GM21515 (cell line): Measurements from ENCODE around the gene APLNR.
A peak's percentile ranks its signal among the peaks of the same experiment; 100 is the strongest.

ENCODE experiments used
- ATAC-seq: cut with Tn5 transposase; IDR thresholded peaks from one replicate; pipeline ENCODE4 v1.9.1; 2021; ENCODE audit not compliant: unreplicated experiment

The APLNR gene

DNA sequence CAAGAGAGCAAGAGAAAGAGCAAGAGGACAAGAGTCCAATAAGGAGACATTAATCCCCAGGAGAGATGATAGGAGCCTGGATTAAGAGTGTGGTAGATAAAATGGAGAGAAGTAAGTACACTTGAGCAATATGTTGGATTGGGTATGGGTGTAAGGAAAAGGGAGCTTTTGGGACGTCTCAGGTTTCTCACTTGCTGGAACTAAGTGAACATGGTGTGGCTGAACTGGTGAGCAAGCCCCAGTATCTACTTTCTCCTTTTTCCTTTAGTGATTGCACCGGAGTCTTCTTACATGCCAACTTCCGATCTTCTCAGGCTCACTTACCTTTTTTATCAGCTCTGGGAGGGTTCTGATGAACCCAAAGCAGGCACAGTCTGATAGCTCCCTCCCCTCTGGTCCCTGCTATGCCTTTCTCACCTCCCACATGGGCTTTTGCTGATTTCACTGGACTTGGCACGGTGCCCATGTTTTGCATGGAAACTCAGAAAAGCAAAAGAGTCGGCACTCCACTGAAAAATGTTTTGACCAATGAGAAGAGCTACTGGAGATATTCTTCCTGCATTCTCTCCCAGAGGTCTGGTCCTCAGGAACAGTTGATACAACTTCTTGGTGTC, 14.5 kb upstream of the APLNR start:
- no peak for ATAC-seq

DNA sequence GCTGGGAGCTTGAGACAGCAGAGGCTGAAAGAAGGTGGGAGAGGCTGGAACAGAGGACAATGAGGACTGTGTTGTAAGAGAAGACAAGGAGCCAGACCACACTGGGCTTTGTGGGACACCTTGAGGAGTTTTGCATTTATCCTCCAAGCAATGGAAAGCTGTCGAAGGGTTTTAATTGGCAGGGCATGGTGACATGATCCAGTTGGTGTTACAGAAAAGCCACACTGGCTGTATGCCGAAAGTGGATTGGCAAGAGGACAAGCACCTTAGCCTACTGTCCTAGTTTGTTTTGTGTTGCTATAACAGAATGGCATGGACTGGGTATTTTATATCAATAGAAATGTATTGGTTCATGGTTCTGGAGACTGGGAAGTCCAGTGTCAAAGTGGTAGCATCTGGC, 14.0 kb upstream of the APLNR start:
- ATAC-seq, result no peak

DNA sequence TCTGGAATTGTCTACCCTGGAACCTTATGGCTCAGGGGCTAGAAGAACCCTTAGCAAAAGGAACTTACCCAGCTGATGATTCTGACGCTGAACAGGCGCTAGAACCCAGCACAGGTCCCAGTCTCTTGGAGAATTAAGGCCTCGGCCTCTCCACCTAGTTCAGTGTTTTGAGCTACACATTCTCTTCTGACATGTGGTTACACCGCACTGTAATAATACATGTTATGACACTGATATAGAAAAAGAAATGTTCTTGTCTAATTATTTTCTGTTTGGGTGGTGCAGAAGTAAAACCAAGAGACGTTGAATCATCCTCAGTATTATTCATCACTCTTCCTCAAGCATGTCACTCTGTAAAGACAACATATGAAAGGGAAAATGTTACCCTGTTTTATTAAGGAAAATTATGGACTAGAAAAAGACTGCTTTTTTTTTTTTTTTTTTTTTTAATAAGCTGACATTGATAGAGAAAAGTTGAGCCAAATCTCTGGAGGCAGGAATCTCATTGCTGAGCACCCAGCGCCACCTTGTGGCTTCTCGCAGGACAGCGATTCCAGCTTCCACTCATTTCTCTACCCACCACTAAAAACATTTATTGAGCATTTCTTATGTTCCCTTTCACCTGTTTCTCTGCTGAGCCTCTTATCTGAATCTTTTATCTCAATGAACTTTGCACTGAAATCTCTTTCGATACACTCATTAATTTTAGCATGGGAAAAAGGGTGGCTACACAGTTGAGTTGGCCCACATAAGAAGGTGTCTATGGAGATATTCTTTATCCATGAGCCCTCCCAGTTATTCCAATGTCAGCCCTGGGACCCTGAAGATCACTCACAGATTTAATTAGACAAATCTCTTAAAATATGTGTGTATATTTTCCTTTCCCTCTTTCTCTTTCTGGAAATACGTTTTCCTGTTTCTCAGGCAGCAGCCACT, 12.6 kb upstream of the APLNR start:
- peak; percentile 65 for ATAC-seq

DNA sequence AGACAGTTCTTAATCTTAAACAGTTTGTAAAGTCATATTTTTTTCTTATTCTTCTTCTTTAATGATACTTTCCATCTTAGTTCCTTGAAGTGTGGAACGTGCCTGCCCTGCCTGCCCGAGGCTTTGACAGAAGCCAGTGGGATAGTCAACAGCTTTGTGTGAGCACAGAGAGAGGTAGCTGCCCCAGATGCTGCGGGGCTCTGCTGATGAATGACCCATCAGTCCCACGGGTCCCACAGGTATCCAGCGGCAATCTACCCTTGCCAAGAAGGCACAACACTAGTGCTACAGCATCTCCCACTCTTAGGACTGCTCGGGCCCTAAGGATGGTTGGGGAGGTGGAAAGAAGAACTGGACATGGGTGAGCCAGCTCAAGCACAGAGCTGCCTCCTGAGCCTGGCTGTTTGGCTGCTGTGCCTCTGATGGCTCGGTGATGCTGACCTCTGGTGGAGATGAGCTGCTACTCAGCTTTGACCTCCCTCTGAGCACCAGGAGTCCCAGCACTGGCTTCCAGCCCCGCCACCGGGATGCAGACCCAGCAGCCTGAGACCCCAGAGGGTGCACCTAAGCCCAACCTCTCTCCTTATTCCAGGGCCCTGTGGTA, 11.8 kb upstream of the APLNR start:
- ATAC-seq, result peak; percentile 62

DNA sequence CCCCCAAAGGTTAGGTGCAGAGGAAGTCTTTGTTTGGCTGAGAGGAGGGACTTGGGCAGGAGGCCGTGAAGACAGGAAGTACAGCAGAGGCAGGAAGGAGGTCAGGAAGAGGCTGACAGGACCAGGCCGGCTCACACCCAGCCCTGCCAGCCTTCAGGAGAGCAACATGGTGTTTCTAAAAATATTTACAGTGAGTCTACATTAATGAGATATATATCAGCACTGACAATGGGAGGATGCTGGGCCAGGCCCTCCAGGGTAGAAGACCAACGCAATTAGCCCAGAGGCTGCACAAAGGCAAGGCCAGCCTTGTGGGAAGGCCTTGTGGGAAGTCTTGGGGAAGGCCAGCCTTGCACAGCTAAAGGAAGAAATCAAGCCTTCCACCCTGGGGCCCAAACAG, 7.9 kb upstream of the APLNR start:
- ATAC-seq, result no peak

DNA sequence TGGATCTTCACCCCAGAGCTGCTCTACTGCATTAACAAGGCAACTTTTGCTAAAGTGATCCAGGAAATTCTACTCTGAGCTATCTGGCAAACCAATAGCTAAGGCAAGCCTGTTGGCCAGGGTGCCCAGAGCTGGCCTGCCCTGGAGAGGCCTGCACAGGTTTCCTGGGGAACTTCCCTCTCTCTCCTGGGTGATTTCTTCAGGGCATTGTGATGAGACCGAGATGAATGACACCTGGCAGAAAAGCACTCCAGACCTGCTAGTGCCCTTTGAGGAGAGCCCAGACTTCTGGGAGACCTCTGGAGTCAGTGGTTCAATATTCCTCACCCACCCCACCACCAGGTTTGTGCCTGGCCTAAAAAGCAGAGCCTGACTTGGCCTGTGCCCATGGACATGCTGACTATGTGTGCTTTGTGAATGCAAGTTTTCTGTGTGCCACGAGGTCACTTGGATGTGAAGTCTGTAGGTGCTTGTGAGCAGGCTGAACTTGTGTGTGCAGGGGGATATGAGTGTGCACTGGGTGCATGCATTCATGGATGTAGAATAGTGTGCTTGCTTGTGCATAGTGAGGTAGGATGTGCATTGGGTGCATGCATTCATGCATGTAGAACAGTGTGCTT, 4.4 kb upstream of the APLNR start:
- ATAC-seq, result no peak

DNA sequence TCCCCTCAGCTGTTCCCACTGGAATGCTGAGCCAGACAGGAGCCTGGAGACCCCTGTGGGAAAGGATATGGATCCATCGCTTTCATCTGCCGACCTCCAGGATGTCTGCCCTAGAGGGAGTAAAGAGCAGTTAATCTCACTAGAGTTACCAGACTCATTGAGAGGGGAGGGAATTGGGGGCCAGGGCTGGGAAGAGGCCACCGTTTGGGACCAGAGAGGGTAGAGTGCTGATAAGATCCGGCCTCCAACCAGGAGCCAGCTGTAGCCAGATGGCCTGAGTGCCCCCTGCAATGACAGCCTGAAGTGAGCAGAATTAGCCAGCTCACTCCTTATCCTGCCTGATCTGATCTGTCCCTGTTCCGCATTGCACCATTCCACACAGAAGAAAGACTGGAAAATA, 3.7 kb upstream of the APLNR start:
- ATAC-seq, result no peak

DNA sequence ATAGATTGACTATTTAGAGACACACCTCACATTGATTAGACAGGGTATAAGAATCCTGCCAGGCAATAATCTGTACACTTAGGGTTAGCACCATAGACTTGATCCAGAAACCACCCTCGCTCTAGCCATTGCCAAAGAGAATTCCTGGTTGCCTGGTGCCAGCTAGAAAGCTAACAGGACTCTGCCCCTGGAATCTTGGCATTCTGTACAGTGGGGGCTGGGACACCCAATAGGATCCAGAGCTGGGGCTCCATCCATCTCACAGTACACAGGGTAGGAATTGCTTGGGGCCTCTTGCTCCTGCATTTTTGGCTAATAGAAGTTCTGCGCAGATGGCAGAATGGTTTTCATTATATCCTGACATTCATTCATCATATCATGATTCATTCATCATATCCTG, 3.0 kb upstream of the APLNR start:
- ATAC-seq, result no peak

DNA sequence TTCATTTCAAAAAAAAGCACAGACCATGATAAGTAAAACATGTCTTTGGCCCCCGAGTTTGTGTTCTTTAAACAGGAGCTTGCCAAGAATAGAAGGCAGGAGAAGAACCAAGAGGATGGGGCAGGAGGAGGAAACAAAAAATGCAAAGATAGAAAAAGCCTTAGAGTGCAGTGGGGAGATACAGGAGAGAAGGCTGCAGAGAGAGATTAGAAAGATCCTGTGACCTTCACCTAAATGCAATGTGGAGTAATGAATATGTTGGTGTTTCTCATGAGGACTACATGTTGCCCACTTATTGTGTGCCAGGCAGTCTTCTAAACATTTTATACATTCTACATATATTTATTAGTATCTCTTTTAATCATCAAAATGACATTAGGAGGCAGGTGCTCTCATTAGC, 2.3 kb upstream of the APLNR start:
- ATAC-seq, result no peak

DNA sequence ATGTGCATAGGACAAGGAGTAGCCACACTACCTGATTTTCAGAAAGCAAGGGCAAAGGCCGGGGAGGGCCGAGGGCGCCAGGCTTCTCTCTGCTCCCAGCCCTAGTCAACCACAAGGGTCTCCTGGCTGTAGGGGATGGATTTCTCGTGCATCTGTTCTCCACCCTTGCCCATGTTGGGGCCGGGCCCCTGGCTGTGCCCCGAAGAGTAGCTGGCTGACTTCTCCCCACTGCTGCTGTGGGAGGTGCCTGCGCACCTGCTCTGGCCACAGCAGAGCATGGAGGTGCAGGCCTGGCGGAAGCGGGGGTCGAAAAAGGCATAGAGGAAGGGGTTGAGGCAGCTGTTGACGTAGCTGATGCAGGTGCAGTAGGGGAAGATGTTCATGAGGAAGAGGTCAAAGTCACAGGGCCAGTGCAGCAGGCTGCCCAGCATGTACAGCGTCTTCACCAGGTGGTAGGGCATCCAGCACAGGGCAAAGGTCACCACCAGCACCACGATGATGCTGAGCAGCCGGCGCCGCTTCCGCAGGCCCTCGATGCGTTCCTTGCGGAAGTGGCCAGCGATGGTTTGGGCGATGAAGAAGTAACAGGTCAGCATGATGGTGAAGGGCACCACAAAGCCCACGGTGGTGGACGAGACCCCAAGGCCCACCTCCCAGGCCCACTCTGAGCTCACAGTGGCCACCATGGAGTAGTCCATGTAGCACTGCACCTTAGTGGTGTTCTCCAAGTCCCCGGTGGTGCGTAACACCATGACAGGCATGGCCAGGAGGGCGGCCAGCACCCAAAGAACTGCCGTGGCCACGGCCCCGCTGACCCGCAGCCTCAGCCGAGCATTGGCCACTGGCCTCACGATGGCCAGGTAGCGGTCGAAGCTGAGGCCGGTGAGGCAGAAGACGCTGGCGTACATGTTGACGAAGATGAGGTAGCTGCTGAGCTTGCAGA, 1.0 kb downstream of the APLNR start:
- ATAC-seq, result no peak

DNA sequence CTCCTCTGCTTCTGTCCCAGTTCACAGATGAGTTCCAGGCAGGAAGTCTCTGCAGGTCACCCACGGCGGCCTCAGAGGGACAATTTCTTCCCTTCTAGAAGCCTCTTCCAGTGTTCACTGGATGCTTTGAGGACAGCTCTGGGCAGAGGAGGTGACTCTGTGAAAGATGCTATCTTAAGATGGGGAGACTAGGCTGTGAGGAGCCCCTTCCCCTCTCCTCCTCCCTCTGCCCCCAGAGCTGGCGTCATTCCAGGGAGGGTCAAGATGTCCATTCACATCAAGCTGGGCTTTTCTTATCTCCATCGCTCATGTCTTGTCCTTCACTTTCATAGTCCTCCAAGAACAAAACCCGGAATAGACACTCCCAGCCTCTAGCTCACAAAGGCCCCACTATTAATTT, 3.3 kb downstream of the APLNR start:
- no peak for ATAC-seq

DNA sequence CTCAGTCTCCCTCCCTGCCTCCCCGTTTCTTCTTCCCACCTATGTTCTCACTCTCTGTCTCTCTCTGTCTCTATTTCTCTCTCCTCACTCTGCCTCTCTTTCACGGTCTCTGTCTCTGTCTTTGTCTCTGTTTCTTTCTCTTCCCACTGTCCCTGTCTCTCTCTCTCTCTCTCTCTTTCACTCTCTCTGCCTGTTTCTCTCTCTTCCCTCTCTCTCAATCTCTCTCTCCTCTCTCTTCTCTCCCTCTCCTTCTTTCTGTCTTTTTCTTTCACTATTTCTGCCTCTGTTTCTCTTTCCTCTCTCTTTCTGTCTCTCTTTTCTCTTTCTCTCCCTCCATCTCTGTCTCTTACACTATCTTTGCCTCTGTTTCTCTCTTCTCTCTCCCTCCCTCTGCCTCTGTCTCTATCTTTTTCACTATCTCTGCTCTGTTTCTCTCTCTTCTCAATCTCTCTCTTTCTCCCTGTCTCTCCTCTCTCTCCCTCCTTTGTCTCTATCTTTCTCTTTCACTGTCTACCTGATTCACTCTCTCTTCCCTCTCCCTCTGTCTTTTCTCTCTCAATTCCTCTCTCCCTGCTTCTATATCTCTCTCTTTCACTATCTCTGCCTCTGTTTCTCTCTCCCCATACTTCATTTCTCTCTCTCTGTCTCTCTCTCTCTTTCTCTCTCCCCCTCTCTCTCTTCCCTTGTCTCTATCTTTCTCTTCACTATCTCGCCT, 5.4 kb downstream of the APLNR start:
- no peak for ATAC-seq

DNA sequence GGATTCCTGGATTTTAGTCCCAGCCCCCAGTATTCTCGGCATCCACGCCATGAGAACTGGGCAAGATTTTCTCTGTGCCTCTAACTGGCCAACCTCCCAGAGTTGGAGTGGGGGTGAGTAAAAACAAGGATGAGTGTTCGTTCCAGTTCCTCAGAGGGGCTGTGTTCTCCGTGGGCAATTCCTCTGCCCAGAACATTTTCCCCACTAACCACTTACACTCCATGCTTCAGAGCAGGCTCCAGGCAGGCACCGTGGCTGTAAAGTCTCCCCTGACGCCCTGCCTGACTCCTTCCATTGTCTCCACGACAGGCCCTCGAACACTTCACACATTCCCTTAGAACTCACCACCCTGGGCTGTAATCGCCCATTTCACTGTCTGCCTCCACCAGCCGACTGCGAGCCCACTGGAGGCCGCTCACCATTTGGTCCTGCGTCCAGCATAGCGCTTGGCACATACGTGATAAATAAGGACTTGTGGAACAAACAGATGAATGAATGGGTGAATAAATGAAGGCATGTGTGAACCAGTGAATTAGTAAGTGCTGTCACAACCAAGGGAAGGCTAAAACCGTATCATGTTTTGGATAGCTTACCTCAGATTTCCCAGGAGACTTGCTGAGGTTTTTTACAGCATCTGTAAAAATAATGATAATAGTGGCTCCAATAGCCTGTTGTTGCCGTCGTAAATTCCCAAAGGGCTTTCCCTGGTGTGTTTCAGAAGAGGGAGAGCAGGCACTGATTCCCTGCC, 6.1 kb downstream of the APLNR start:
- no peak for ATAC-seq

DNA sequence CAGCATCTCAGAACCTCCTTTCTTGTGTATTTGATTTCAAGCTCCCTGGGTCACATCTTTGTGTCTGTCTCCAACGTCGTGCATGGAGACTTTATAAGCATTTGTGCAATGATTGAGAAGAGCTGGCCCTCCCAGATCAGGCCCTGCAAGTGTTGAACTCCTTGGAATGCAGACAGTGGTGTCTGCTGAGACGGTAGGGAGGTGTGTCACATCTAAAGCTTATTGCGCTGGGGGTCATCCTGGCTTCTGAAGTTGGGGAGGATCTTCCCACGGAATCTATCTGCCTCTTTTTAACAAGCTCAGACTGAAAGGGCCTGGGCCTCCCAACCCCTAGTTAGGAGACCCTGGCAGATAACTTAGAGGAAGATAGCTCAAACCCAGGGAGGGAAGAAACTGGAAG, 6.7 kb downstream of the APLNR start:
- no peak for ATAC-seq

DNA sequence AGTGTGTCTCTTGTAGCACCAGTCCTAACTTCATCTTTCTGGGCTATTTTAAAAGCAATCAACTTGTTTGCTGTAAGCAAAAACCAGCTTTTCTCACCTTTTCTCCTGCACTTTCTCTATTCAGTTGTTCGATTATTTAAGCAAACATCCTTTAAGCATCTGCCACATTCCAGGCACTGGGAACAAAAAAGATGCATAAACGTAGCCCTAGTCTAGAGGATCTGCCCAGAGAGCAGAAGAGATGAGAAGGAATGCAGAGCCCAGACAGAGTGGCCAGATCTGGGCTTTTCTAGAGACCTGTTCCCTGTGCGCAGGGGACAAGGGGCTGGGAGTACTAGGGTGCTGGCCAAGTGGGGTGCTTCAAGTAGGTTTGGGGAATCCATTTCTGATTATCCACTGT, 8.4 kb downstream of the APLNR start:
- ATAC-seq, result no peak

DNA sequence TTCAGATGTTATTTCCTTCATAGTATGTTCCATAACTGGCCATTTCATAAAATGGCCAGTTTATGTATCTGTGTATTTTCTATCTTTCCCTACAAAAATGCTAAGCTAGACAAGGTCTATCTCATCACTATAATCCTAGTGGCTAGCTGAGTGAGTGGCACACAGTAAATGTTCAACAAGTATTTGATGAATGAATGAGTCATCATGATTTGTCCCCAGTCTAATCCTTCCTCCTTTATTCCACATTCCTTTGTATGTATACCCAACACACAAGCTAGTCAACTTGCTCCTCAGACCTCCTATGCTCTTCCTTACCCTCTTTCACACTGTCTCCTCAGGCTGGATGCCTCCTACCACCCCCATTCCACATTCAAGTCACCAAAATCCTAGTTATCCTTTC, 12.5 kb downstream of the APLNR start:
- ATAC-seq, result no peak

DNA sequence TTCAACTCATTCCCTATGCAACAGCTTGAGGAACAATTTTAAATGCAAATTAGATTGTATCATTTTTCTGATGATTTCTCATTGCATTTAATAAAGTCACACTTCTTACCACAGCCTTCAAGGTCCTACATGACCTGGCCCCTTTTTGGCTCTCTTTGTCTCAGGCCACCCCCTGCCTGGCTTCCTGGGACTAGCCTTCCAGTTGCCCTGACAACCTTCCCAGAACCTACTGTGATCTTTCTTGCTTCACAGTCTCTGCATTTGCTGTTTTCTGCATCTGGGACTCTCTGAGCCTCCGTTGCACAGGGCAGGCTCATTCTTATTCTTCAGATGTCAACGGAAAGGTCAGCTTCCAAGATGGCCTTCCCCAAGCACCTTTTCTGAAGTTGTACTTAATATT, 12.9 kb downstream of the APLNR start:
- ATAC-seq, result no peak

DNA sequence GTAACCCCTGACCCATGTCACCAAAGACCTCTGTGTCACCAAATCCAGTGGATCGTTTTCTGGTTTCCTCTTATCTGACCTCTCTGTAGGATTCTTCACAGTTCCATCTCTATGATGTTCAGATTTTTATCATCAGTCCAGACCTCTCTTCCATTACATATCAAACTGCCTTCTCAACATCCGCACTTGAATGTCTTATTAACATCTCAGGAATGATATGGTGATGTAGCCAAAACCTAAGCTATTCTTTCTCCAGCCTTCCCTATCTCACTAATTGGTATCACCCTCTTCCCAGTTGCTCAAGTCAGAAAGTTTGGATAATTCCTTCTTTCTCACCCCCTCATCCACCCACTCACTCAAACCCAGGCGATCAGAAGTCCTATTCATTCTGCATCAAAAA, 13.4 kb downstream of the APLNR start:
- ATAC-seq, result no peak

DNA sequence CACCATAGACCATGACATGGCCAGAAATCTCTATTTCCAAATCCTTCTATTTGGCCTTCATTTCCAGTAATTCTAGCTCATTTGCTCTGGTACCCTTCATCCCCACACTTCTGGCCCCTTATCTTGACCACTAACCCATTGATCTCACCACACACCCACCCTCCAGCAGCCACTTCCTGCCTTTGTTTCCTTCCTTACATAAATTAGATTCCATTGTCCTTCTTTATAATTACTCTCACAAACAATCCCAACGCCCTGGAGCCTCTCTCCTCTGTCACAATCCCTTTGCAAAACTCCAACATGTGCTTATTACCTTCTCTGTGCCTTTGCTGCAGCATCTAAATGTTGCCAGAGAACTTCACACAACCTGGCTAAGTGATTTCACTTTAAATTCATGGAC, 14.8 kb downstream of the APLNR start:
- ATAC-seq, result no peak
